ENCODE results near the gene PRDM15. TPM values are rescaled to one million over a fixed set of nuclear protein-coding genes. Genes with fewer than 3 reads are reported as not detected.

Gene PRDM15
- polyA plus RNA-seq, 3 donors: 5.4 to 5.7 (median 5.4) TPM

DNA sequence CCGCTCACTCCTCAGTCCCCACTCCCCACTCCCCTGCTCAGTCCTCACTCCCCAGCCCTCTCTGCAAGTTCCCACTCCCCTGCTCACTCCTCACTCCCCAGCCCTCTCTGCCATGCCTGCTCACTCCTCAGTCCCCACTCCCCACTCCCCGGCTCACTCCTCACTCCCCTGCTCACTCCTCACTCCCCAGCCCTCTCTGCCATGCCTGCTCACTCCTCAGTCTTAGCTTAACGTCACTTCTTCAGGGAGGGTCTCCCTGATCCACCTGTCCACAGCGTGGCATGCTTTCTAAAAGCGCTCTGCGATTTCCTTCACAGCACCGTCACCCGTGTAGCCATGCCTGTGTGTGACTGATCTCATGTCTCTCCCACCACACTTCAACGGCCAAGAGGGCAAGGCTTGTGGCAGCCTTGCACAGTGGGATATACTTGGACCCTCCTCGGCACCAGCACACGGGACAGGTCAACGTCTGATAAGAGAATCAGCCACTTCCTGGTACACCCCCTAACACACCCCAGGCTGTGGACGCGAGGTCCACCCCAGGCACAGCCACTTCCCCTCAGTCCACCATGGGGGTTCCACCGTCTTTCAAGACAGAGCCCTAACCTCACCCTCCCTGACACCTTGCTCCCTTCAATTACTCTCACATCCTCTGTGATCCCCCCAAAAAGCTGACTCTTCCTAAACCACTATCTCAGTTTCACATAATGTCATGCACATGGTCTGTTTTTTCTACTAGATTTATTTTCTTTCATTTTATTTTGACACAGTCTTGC lies 14.0 kb downstream of the PRDM15 start:
- no peak for DNase-seq (ENCODE audit: low read depth in 3 of 3, low spot score in 2 of 3)

DNA sequence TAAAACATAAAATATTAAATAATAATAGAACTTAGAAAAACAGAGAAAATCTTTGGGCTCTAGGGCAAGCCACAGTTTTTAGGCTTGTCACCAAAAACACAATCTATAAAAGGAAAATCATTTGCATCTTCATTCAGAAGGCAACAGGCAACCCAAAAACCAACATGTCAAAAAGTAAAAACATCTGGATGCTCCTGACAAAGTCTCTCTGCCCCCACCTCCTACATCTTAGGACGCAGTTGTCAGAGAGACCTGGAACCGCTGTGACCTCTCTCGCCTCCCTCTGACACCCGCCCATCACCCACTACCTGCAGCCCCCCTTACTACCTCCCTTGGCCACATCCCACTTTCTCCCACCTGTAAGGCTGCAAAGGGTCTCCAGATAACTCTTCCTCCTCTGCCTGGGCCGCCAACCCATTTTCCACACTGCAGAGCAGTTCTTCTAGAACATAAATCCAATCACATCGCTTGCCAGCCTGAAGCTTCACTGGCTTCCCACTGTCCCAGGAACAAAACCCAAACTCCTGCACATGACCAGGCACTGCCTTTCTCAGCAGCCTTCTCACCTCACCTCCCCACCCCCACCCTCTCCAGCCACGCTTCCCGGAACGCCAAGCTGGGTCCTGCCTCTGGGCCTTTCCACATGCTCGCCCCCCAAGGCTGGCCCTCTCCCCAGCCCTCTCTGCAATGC lies 14.7 kb downstream of the PRDM15 start:
- no peak for DNase-seq (ENCODE audit: low read depth in 3 of 3, low spot score in 2 of 3)

GRCh38 chr21:41863439-41863740 lies 15.8 kb downstream of the PRDM15 start:
- DNase-seq (ENCODE audit: low read depth in 3 of 3, low spot score in 2 of 3): no peak

DNA sequence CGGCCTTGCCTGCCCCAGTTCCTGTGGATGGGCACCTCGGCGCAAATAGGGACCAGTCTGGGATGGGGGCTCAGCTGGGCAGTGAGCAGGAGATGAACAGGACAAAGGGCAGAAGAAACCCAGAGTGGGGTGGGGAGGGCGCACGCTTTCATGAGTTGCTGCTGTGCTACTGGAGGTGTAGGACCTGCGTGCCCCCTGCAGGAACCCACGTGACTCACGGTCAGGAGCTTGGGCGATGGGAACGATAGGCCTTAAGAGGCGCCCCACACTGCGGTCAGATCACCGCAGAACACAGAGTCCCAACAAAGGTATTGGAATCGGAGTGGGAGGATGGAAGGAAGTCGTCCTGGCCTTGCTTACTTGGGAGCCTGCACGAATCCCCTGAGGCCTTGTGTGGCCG lies 17.2 kb downstream of the PRDM15 start:
- no peak for DNase-seq (ENCODE audit: low read depth in 3 of 3, low spot score in 2 of 3)

GRCh38 chr21:41861255-41861654 lies 17.9 kb downstream of the PRDM15 start:
- no peak for DNase-seq (ENCODE audit: low read depth in 3 of 3, low spot score in 2 of 3)

GRCh38 chr21:41859297-41859980 lies 19.7 kb downstream of the PRDM15 start:
- no peak for DNase-seq (ENCODE audit: low read depth in 3 of 3, low spot score in 2 of 3)

- DNase-seq (ENCODE audit: low read depth in 3 of 3, low spot score in 2 of 3): no peak
Measured at GRCh38 chr21:41858466-41859296, 20.5 kb downstream of the PRDM15 start.

DNA sequence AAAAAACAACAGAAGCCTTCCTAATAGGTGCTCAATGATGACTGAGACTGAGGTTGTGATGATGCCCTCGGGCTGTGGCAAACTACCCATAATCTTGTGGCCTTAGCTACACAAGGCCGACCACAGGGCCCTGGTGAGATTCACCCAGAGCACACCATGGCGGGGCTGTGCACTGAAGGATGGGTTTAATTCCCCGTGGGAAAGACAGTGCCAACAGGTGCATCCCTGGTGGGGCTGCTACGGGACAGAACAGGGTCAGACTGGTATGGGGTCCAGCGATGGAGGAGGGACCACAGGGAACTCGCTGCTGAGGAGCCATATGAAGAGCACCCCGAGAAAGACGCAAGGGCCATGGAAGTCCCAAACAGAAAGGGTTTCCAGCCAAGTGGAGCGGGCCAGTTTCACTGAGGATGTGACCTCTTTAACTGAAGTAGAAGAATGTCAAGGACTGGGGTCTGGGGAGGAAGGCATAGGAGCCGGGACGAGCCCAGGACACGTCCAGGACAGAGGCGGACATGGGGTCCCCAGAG lies 21.3 kb downstream of the PRDM15 start:
- no peak for DNase-seq (ENCODE audit: low read depth in 3 of 3, low spot score in 2 of 3)

- no peak for DNase-seq (ENCODE audit: low read depth in 3 of 3, low spot score in 2 of 3)
Measured at GRCh38 chr21:41856572-41856971, 22.6 kb downstream of the PRDM15 start.

GRCh38 chr21:41854426-41854995 lies 24.6 kb downstream of the PRDM15 start:
- no peak for DNase-seq (ENCODE audit: low read depth in 3 of 3, low spot score in 2 of 3)

- DNase-seq (ENCODE audit: low read depth in 3 of 3, low spot score in 2 of 3): no peak
Measured at GRCh38 chr21:41852929-41853320, 26.2 kb downstream of the PRDM15 start.

- no peak for DNase-seq (ENCODE audit: low read depth in 3 of 3, low spot score in 2 of 3)
Measured at GRCh38 chr21:41852151-41852928, 26.8 kb downstream of the PRDM15 start.

DNA sequence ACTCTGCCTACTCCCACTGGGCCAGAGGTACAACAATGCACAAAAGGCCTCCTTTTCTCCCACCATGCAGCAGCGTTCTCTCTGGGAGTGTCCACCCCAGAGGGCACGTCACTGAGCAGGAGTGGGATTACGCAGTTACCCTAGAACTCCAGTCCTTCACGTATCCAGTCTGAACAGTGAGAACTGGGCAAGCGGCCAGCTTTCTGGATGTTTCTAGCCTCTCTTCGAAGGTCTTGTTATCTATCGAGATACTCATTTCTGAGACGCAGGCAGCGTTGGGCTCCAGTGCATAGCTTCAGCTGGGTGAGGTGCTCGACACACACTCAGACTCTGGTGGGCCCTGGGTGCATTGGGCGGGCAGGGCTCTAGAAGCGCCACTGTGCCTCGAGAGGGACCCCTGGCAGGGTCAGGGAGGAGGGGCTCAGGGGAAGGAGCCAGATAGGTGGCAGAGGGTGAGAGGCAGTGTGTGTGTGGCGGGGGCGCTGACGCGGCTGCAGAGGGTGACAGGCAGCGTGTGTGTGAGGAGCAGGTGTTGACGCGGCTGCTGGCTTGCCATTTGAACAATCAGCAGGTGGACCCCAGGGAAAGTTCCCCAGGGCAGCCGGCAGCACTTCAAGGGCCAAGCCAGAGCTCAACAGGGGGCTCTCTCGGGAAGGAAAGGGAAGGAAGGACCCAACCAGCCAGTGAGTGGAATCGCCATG lies 27.9 kb downstream of the PRDM15 start:
- no peak for DNase-seq (ENCODE audit: low read depth in 3 of 3, low spot score in 2 of 3)

GRCh38 chr21:41850085-41850484 lies 29.1 kb downstream of the PRDM15 start:
- no peak for DNase-seq (ENCODE audit: low read depth in 3 of 3, low spot score in 2 of 3)

DNA sequence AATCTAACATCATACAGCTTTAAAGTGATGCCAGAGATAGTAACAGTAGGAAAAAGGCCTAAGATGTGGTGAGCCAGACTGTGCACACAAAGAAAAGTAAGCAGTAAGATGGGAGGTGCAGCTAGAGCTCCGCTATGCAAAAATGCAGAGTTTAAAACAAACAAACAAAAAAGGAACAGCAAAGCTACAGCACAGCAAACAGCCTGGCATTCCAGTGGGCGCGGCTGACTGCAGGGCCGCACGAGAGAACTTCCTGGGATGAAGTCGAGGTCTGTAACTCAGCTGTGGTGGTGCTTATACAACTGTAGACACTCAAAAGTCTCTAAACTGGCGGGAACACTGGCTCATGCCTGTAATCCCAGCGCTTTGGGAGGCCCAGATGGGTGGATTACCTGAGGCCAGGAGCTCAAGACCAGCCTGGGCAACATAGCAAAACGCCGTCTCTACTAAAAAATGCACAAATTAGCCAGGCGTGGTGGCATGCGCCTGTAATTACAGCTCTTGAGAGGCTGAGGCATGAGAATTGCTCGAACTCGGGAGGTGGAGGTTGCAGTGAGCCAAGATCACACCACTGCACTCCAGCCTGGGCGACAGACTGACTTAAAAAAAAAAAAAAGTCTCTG lies 30.1 kb downstream of the PRDM15 start:
- DNase-seq (ENCODE audit: low read depth in 3 of 3, low spot score in 2 of 3): no peak

DNA sequence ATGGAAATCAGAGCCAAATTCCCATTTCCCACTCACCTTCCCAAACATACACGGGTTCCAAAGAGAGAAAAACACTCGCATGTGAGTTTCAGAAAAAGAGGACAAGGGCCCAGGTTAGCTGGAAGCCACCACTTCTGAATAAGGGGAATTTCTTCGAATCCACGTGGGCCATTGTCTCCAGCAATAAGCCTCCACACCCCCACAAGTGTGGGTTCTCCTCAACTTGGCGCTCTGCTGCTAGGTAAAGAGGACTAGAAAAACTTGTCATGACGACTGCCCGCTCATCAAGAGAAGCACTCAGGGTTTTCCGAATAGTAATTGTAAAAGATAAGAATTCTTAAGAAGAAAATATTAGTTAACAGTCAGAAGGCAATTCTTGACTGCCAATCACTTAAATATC lies 30.6 kb downstream of the PRDM15 start:
- no peak for DNase-seq (ENCODE audit: low read depth in 3 of 3, low spot score in 2 of 3)

GRCh38 chr21:41847066-41847804 lies 31.9 kb downstream of the PRDM15 start:
- DNase-seq (ENCODE audit: low read depth in 3 of 3, low spot score in 2 of 3): no peak

- no peak for DNase-seq (ENCODE audit: low read depth in 3 of 3, low spot score in 2 of 3)
Measured at GRCh38 chr21:41846536-41846935, 32.6 kb downstream of the PRDM15 start.
